Stimulated activated CD8-positive, alpha-beta memory T cell treated with anti-CD3 and anti-CD28 coated beads, Interleukin-15, amount 100 ng/mL, for 4 hours (primary cell): ENCODE results near the gene ENOPH1.
A peak's percentile ranks its signal among the peaks of the same experiment; 100 is the strongest.

ENCODE experiments used
- DNase-seq, 2 donors: peaks; one replicate each; pipeline ENCODE4 v3.0.0-alpha.2; 2020; ENCODE audit warnings: low read depth in 2 of 2

Gene ENOPH1

DNA sequence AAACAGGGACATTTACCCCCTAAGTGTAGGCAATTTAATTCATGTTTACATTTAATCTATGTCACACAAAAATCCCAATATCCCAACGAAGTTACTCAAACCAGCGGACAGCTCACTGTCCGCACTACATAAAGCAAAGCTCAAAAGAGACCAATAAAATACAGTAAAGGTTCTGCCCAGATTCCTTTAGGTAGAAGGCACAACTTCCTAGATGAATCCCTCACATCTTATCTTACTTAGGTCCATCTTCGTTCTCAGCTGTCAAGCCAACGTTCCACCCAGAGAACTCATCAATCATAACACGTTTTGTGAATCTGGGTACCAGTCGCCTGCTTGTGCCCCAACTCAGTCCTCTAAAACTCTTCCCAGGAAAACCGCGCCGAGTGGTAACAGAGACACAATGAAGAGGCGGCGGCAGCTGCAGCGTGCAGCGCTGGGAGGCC is 1.8 kb upstream of the ENOPH1 start:
- DNase-seq: no peak

GRCh38 chr4:82428969-82429727 is 1.2 kb upstream of the ENOPH1 start:
- DNase-seq: peak; percentile 81 to 93

DNA sequence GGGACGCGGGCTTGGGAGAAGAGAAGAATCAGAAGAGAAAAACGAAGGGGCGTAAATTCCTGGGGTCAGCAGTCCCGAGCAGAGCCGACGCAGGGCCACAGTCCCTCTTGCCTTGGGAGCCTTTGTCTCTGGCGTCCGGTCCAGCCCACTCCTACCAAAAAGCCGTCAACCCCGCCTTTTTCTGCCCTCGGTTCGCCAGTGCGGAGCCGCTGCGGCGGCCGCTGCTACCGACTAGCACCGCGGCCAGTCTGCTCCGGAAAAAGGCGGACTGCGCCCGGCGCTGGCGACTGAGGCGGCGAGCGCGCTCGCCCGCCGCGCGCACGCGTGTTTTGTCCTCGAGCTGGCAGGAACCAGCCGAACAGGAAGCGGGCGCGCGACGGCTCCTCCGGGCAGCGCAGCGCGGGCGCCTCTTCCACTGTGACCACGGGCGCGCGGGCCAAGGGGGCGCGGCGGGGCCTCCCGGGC is 630 bp upstream of the ENOPH1 start:
- no peak for DNase-seq

DNA sequence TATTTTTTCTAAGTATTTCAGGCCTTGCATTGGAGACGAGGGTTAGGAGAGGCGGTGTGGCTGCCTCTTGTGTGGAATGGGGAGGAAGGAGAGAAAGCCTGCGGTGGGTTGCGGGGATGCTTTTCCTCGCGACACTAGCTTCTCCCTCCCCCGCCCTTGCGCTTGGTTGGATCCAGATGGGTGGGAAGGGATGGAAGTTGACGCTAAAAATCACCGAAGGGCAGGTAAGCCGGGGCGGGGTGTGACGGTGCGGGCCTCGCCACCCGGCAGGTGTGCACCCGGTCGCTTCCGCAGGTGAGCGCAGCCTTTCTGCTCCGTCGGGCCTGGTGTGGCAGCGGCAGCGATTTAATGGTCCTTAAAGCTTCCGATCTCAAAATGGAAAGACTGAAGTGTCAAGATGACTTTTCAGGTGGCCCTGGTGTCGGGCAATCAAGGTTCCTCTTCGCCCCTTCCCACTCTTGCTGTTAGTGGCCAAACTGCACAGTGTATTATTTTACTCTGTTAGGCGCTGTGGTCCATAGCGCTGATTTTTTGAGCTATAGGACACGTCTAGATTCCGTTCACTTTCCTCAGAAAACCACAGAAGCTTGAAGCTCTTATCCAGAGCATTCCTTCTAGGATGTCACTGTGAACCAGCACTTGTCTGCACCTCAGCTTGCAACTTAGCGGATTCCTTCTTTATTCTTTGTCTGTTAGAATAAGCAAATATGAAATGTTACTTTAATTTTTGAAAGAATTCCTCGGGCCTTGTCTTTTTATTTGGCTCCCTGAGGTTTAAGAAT is 765 bp downstream of the ENOPH1 start:
- DNase-seq: peak in 1 of 2 donors; percentile 11

- no peak for DNase-seq
These were observed 1.4 kb downstream of the ENOPH1 start for GRCh38 chr4:82431831-82432230.

DNA sequence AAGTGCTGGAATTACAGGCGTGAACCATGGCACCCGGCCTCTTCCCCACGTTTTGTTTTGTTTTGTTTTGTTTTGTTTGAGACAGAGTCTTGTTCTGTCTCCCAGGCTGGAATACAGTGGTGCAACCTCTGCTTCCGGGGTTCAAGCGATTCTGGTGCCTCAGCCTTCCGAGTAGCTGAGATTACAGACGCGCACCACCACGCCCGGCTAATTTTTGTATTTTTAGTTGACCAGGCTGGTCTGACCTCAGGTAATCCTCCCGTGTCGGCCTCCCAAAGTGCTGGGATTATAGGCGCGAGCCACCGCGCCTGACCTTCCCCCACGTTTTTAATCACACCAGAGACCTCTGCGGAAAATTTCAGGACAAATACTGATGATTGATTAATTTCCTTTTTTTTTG is 2.2 kb downstream of the ENOPH1 start:
- no peak for DNase-seq

DNA sequence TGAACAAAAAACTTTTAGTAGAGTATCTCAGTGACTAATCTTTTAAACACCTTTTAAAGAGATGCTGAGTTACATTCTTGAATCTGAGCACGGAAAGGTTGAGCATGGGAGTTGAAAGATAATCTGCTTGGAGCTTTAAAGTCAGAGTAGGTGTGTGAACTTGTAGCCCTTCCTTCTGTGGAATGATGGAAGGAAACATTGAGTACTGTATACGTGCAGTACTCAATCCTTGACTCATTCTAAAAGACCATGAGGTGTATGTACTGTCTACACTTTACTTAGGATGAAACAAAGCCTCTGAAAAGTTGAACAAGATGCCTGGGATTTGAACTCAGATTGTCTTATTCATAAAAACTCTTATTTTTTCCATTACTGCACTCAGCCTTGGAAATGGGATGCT is 3.4 kb downstream of the ENOPH1 start:
- DNase-seq: no peak

DNA sequence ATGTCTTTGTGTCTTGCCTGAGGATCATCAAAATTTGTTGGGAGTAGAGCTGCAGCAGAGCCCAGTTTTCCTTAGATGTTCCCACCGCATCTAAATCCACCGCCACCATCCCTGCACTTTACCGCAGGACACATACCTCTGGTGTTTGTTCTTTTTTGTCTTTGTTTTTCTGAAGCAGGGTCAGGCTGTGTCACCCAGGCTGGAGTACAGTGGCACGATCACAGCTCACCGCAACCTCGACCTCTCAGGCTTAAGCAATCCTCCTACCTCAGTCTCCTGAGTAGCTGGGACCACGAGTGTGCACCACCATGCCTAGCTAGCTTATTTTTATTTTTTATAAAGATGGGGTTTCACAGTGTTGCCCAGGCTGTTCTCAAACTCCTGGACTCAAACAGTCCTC is 4.6 kb downstream of the ENOPH1 start:
- no peak for DNase-seq

GRCh38 chr4:82436130-82436529 is 5.7 kb downstream of the ENOPH1 start:
- DNase-seq: no peak

DNA sequence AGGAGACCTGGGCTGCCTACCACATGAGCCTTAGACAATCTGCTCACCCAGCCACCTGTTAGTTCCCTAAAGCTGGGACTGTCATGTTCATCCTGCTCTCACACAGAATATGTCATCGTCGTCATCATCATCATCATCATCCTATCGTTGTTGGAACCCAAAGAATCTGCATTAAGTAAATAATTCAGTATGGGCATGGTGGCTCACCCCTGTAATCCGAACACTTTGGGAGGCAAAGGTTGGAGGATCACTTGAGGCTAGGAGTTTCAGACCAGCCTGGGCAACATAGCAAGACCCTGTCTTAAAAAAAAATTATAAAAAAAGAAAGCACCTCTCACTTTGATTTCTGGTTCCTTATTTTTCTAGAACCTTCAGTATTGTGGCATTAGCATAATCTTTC is 6.4 kb downstream of the ENOPH1 start:
- DNase-seq: no peak

GRCh38 chr4:82437285-82438005 is 7.1 kb downstream of the ENOPH1 start:
- DNase-seq: no peak

- DNase-seq: no peak
These were observed 8.7 kb downstream of the ENOPH1 start for GRCh38 chr4:82439088-82439487.

DNA sequence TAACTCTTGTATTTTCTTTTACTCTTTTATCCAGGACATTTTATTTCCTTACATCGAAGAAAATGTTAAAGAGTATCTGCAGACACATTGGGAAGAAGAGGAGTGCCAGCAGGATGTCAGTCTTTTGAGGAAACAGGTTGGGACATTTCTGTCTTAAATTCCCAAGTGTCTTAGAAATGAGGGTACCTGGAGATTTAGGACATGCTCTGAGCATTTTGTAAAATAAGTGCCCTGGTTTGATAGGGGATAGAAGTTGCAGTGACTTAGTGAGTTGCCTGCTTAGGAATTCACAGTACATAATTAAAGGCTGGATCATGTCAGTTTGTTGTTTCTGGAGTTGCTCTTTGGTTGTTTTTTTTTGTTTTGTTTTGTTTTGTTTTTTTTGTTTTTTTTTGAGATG is 17.5 kb downstream of the ENOPH1 start:
- no peak for DNase-seq

GRCh38 chr4:82450966-82451755 is 20.8 kb downstream of the ENOPH1 start:
- no peak for DNase-seq

GRCh38 chr4:82452026-82452425 is 21.6 kb downstream of the ENOPH1 start:
- no peak for DNase-seq

- DNase-seq: no peak
These were observed 26.9 kb downstream of the ENOPH1 start for GRCh38 chr4:82457266-82457665.

DNA sequence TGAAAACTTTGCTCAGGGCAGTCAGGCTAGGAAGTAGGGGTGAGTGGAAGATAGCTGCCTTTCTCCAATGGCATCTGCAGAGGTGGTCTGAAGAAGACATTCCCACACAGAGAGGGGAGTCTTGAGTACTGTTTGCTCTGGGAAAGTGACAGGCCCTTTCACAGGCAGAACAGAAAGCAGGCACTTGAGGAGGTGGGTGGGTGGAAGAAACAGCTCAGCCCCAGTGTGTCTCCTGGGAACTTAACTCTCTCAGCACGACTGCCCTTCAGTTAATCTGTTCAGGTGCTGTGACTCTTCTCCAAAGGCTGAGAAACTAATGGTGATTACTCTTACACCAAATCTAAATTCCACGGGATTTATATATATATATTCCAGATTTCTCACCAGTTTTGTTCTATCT is 28.3 kb downstream of the ENOPH1 start:
- DNase-seq: no peak

- no peak for DNase-seq
These were observed 31.3 kb downstream of the ENOPH1 start for GRCh38 chr4:82461710-82462109.

GRCh38 chr4:82462415-82462831 is 32.0 kb downstream of the ENOPH1 start:
- peak; percentile 42 to 73 for DNase-seq

DNA sequence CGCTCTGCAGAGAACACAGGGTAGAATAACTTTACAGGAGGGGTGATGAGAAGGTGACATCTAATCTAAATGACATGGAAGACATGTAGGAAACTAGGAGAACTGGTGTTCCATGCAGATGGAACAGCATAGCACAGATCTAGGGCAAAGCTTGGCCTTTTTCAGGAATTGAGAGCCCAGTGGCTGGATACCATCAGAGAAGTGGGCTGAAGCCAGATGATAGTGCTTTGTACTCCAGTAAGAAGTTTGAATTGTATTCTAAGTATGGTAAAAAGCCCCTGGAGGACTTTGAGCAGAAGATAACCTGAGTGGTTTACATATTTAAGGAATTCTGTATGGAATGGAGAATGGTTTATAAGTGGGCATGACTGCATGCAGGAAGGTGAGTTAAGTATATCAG is 32.8 kb downstream of the ENOPH1 start:
- no peak for DNase-seq

DNA sequence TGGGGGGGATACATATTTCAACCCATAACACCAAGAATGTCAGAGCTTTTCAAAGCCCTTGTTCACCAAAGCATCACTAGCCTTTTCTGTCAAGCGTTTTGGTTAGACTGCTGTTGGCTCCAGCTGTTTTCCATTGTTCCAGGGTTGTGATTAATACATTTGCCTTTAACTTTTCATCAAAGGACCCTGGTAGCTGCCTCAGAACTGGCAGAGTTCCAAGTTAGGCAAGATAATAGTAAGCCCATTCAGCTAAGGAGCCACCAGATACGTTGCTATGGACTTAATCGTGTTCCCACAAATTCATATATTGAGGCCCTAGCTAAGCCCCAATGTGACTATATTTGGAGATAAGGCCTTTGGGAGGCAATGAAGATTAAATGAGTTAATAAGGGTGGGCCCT is 37.1 kb downstream of the ENOPH1 start:
- DNase-seq: no peak
